Activated CD4-positive, alpha-beta memory T cell treated with anti-CD3 and anti-CD28 coated beads for 36 hours (primary cell): Measurements from ENCODE around the gene PRTFDC1. TPM values are rescaled to one million over a fixed set of nuclear protein-coding genes. Genes with fewer than 3 reads are reported as not detected.

Source experiments
- CTCF ChIA-PET: fragments of 350-600 bp; sonication (Branson Sonifier 250); formaldehyde crosslinking; loops from one replicate; lab custom pipeline; 2021; ENCODE audit warnings: antibody characterized with exemption, inconsistent platforms; lab: Charles Lee
- POLR2A ChIA-PET: fragments of 350-600 bp; sonication (Branson Sonifier 250); formaldehyde crosslinking; loops from one replicate; lab custom pipeline; 2021; ENCODE audit warnings: antibody characterized with exemption; lab: Charles Lee
- DNase-seq: peaks from one replicate; pipeline ENCODE4 v3.0.0-alpha.2; 2020
- H3K27ac Mint-ChIP-seq: one replicate; pipeline ENCODE4 v1.8.0; 2021; ENCODE audit warnings: mixed read lengths
- H3K27me3 Mint-ChIP-seq: one replicate; pipeline ENCODE4 v1.8.0; 2021; ENCODE audit warnings: mixed read lengths
- H3K36me3 Mint-ChIP-seq: one replicate; pipeline ENCODE4 v1.8.0; 2021; ENCODE audit warnings: mixed read lengths
- H3K4me1 Mint-ChIP-seq: one replicate; pipeline ENCODE4 v1.8.0; 2021; ENCODE audit warnings: low read depth, mixed read lengths
- H3K4me3 Mint-ChIP-seq: one replicate; pipeline ENCODE4 v1.8.0; 2021; ENCODE audit warnings: mild to moderate bottlenecking, mixed read lengths
- H3K9me3 Mint-ChIP-seq: one replicate; pipeline ENCODE4 v1.8.0; 2021; ENCODE audit warnings: mixed read lengths
- intact Hi-C: fragments of 100-400 bp; cut with micrococcal nuclease; formaldehyde crosslinking; loops from one replicate; pipeline ENCODE4 v1.15.1; 2023
- total RNA-seq, 2 experiments: library from RNA; stranded (reverse); gene quantifications; one replicate each; pipeline ENCODE4 v1.2.3, GENCODE V29; 2021

Gene PRTFDC1
- under 1 TPM; 0.36 to 0.41 TPM for total RNA-seq

GRCh38 chr10:24952143-24952706 is at the start of gene PRTFDC1:
TSS of gene PRTFDC1 (minus strand) at chr10:24952606. CDS start at chr10:24952575, 31 bp downstream.
- POLR2A ChIA-PET: interaction anchor here (1.3 kb wide), 1 partner anchor 11 kb away, joined by 3 read pairs; no protein-coding TSS in a partner anchor
- H3K36me3 Mint-ChIP-seq: no peaks in the 10 kb centered on the region
- peaks cover 28% of the 10 kb centered on the region for H3K4me1 Mint-ChIP-seq
- peak; percentile 25 for DNase-seq
- peak within 1 kb of the TSS; percentile 66 for H3K4me3 Mint-ChIP-seq
- H3K9me3 Mint-ChIP-seq: no peaks in the 10 kb centered on the region
- intact Hi-C loops: loop anchor here (2.0 to 5.0 kb wide), 3 partner anchors 65 to 310 kb away; partner anchors contain the start of genes ENKUR and THNSL1
- no peak within 1 kb of the TSS for H3K27ac Mint-ChIP-seq
- CTCF ChIA-PET: interaction anchor here (0.7 to 1.5 kb wide), 6 partner anchors 10 to 334 kb away, joined by 3 to 5 read pairs (median 4); no protein-coding TSS in a partner anchor
- peaks cover 4% of the 10 kb centered on the region for H3K27me3 Mint-ChIP-seq

- no peak overlapping the region for H3K27ac Mint-ChIP-seq
- POLR2A ChIA-PET: no interaction called here
- H3K4me3 Mint-ChIP-seq: no peak overlapping the region
- peaks cover 4% of the 10 kb centered on the region for H3K27me3 Mint-ChIP-seq
- no peaks in the 10 kb centered on the region for H3K4me1 Mint-ChIP-seq
- intact Hi-C loops: no loop called here
- H3K9me3 Mint-ChIP-seq: peaks cover 9% of the 10 kb centered on the region
- no peaks in the 10 kb centered on the region for H3K36me3 Mint-ChIP-seq
- DNase-seq: no peak
- CTCF ChIA-PET: no interaction called here
These were observed 45.6 kb upstream of the PRTFDC1 start for GRCh38 chr10:24998044-24998443.

GRCh38 chr10:24995072-24995471 is 42.7 kb upstream of the PRTFDC1 start:
- ChIA-PET POLR2A (no interaction called here), CTCF (no interaction called here)
- Mint-ChIP-seq H3K27ac (no peak overlapping the region), H3K4me1 (no peaks in the 10 kb centered on the region), H3K27me3 (peaks cover 4% of the 10 kb centered on the region), H3K9me3 (peaks cover 2% of the 10 kb centered on the region), H3K36me3 (no peaks in the 10 kb centered on the region), H3K4me3 (no peak overlapping the region)
- DNase-seq: no peak
- intact Hi-C loops: no loop called here

- peaks cover 4% of the 10 kb centered on the region for H3K27me3 Mint-ChIP-seq
- H3K36me3 Mint-ChIP-seq: no peaks in the 10 kb centered on the region
- H3K9me3 Mint-ChIP-seq: no peaks in the 10 kb centered on the region
- POLR2A ChIA-PET: no interaction called here
- no peak overlapping the region for H3K4me3 Mint-ChIP-seq
- intact Hi-C loops: no loop called here
- no peak for DNase-seq
- no peaks in the 10 kb centered on the region for H3K4me1 Mint-ChIP-seq
- no peak overlapping the region for H3K27ac Mint-ChIP-seq
- CTCF ChIA-PET: interaction anchor here (1.8 kb wide), 1 partner anchor 351 kb away, joined by 7 read pairs; no protein-coding TSS in a partner anchor
These were observed 41.0 kb upstream of the PRTFDC1 start for GRCh38 chr10:24993237-24993958.

- H3K4me1 Mint-ChIP-seq: no peaks in the 10 kb centered on the region
- ChIA-PET POLR2A (no interaction called here), CTCF (interaction anchor here (1.8 kb wide), 1 partner anchor 350 kb away, joined by 7 read pairs; no protein-coding TSS in a partner anchor)
- peaks cover 4% of the 10 kb centered on the region for H3K27me3 Mint-ChIP-seq
- H3K36me3 Mint-ChIP-seq: no peaks in the 10 kb centered on the region
- no peak overlapping the region for H3K4me3 Mint-ChIP-seq
- H3K27ac Mint-ChIP-seq: no peak overlapping the region
- no peaks in the 10 kb centered on the region for H3K9me3 Mint-ChIP-seq
- intact Hi-C loops: no loop called here
- no peak for DNase-seq
These were observed 40.2 kb upstream of the PRTFDC1 start for GRCh38 chr10:24992512-24993133.

GRCh38 chr10:24991298-24991697 is 38.9 kb upstream of the PRTFDC1 start:
- Mint-ChIP-seq H3K27me3 (peaks cover 4% of the 10 kb centered on the region), H3K4me3 (no peak overlapping the region), H3K9me3 (no peaks in the 10 kb centered on the region), H3K4me1 (no peaks in the 10 kb centered on the region), H3K36me3 (no peaks in the 10 kb centered on the region), H3K27ac (no peak overlapping the region)
- DNase-seq: no peak
- intact Hi-C loops: no loop called here
- ChIA-PET CTCF (interaction anchor here (1.8 kb wide), 1 partner anchor 349 kb away, joined by 7 read pairs; no protein-coding TSS in a partner anchor), POLR2A (no interaction called here)

GRCh38 chr10:24989867-24990266 is 37.5 kb upstream of the PRTFDC1 start:
- Mint-ChIP-seq H3K36me3 (no peaks in the 10 kb centered on the region), H3K27ac (no peak overlapping the region), H3K9me3 (no peaks in the 10 kb centered on the region), H3K4me3 (no peak overlapping the region), H3K4me1 (no peaks in the 10 kb centered on the region), H3K27me3 (peaks cover 4% of the 10 kb centered on the region)
- no peak for DNase-seq
- intact Hi-C loops: no loop called here
- ChIA-PET CTCF (interaction anchor here (0.6 to 4.5 kb wide), 8 partner anchors 17 to 371 kb away, joined by 3 to 21 read pairs (median 4); partner anchors contain the start of gene ARHGAP21), POLR2A (no interaction called here)

GRCh38 chr10:24988831-24989640 is 36.6 kb upstream of the PRTFDC1 start:
- ChIA-PET POLR2A (no interaction called here), CTCF (interaction anchor here (0.6 to 4.5 kb wide), 5 partner anchors 168 to 371 kb away, joined by 3 to 21 read pairs (median 5); no protein-coding TSS in a partner anchor)
- H3K27me3 Mint-ChIP-seq: peaks cover 4% of the 10 kb centered on the region
- no peak overlapping the region for H3K27ac Mint-ChIP-seq
- no peaks in the 10 kb centered on the region for H3K36me3 Mint-ChIP-seq
- H3K4me3 Mint-ChIP-seq: no peak overlapping the region
- H3K9me3 Mint-ChIP-seq: no peaks in the 10 kb centered on the region
- intact Hi-C loops: no loop called here
- no peak for DNase-seq
- H3K4me1 Mint-ChIP-seq: no peaks in the 10 kb centered on the region

- CTCF ChIA-PET: no interaction called here
- intact Hi-C loops: no loop called here
- no peaks in the 10 kb centered on the region for H3K36me3 Mint-ChIP-seq
- peaks cover 7% of the 10 kb centered on the region for H3K4me1 Mint-ChIP-seq
- no peak overlapping the region for H3K4me3 Mint-ChIP-seq
- H3K27ac Mint-ChIP-seq: no peak overlapping the region
- POLR2A ChIA-PET: no interaction called here
- no peak for DNase-seq
- H3K9me3 Mint-ChIP-seq: no peaks in the 10 kb centered on the region
- no peaks in the 10 kb centered on the region for H3K27me3 Mint-ChIP-seq
These were observed 32.5 kb upstream of the PRTFDC1 start for GRCh38 chr10:24984906-24985305.

- intact Hi-C loops: no loop called here
- Mint-ChIP-seq H3K27me3 (no peaks in the 10 kb centered on the region), H3K4me3 (no peak overlapping the region), H3K9me3 (no peaks in the 10 kb centered on the region), H3K27ac (no peak overlapping the region), H3K4me1 (peaks cover 7% of the 10 kb centered on the region), H3K36me3 (no peaks in the 10 kb centered on the region)
- CTCF ChIA-PET: no interaction called here
- POLR2A ChIA-PET: no interaction called here
- DNase-seq: no peak
These were observed 31.5 kb upstream of the PRTFDC1 start for GRCh38 chr10:24983946-24984345.

GRCh38 chr10:24983130-24983529 is 30.7 kb upstream of the PRTFDC1 start:
- ChIA-PET POLR2A (no interaction called here), CTCF (no interaction called here)
- H3K4me3 Mint-ChIP-seq: no peak overlapping the region
- no peaks in the 10 kb centered on the region for H3K27me3 Mint-ChIP-seq
- H3K4me1 Mint-ChIP-seq: peaks cover 7% of the 10 kb centered on the region
- H3K36me3 Mint-ChIP-seq: no peaks in the 10 kb centered on the region
- H3K27ac Mint-ChIP-seq: no peak overlapping the region
- intact Hi-C loops: no loop called here
- no peaks in the 10 kb centered on the region for H3K9me3 Mint-ChIP-seq
- DNase-seq: no peak
